HG02884 (cell line): ENCODE results near the gene REM2.
A peak's percentile ranks its signal among the peaks of the same experiment; 100 is the strongest.

Experiments used
- ATAC-seq: cut with Tn5 transposase; IDR thresholded peaks from one replicate; pipeline ENCODE4 v1.9.1; 2021; ENCODE audit warnings: mild to moderate bottlenecking, moderate library complexity; ENCODE audit not compliant: unreplicated experiment

REM2 gene

DNA sequence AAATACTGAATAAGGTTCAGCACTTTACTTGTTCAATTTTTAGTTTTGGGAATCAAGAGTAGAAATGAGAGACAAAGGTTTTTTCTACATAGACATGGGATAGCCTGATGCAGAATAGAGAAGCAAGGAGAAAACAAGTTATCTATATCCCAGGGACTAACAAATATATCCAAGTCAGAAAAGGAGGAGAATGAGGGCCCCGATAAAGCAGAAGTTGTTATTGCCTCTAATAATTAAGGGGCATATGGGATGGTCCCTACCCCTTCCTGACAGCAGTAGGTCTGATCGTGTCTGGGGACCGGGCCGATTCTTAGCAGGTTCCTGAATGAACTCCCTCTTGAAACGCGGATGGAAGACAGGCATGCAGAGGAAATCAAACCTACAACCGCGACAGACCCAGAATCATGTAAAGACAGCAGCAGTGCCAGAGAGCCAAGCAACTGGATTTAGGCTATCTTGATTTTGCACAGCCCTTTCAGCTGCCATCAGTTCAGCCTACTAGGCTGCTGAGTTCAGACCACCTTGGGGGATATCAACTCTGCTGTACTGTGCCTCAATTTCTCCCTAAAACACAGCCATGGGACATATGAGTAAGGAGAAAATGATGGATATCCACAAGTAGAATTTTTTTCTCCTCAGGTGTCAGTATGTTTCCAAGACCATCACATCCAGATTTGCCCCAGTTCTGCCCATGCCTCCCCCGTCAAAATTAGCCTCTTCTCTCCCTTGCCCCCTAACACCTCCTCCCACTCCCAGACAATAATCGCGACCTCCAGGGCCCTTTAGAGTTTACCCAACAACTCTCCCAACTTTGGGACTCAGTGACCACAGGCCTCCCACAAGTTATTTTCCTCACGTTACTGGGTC, 45.4 kb downstream of the REM2 start:
- ATAC-seq: no peak

GRCh38 chr14:22929104-22929960, 46.3 kb downstream of the REM2 start, which contains the start of gene PRMT5:
PRMT5 (minus strand) TSS chr14:22929376; CDS start chr14:22929361, 15 bp downstream.
- ATAC-seq: peak; percentile 91

DNA sequence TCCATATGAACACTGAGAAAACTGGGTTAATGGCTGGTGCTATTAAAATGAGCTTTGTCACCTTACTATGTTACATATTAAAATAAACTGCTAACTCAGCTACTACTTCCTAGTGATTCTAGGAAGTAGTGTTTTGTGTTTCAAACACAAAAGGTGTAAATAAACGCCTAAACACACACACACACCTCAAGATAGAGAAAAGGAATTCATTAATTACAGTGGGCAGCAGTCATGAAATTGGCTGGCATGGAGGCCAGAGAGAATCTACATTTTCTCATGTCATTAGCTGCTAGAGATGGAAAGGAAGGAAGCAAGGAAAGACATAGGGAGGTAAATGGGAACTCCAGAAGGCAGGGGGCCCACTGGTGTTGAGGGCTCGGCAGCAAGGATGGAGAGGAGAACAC, 46.9 kb downstream of the REM2 start:
- ATAC-seq: no peak

GRCh38 chr14:22932146-22932545, 49.1 kb downstream of the REM2 start:
- ATAC-seq: no peak

GRCh38 chr14:22935156-22935555, 52.1 kb downstream of the REM2 start:
- no peak for ATAC-seq
